Activated CD8-positive, alpha-beta memory T cell treated with anti-CD3 and anti-CD28 coated beads for 36 hours (primary cell): ENCODE data around the gene ABCA5. TPM values are rescaled to one million over a fixed set of nuclear protein-coding genes. Genes with fewer than 3 reads are reported as not detected.
"Not testable (repeated sequence)": the region's sequence is repeated elsewhere in the genome, so short reads cannot be mapped to it uniquely, and the experiment has no call there.

Experiments used
- CTCF ChIA-PET: fragments of 350-600 bp; sonication (Branson Sonifier 250); formaldehyde crosslinking; loops from one replicate; lab custom pipeline; 2021; ENCODE audit warnings: antibody characterized with exemption; lab: Charles Lee
- POLR2A ChIA-PET: fragments of 350-600 bp; sonication (Branson Sonifier 250); formaldehyde crosslinking; loops from one replicate; lab custom pipeline; 2021; ENCODE audit warnings: antibody characterized with exemption; lab: Charles Lee
- total RNA-seq, 2 experiments: library from RNA; stranded (reverse); gene quantifications; one replicate each; pipeline ENCODE4 v1.2.3, GENCODE V29; 2021

Gene ABCA5
- total RNA-seq, 2 experiments from 2014 or later = 11.8 to 12.3 TPM

- ChIA-PET CTCF (no interaction called here), POLR2A (no interaction called here)
These were observed 4.8 kb upstream of the ABCA5 start for GRCh38 chr17:69331756-69332155.

- ChIA-PET POLR2A (interaction anchor here (0.7 to 1.2 kb wide), 3 partner anchors 9 to 88 kb away, joined by 3 to 7 read pairs (median 4); partner anchors contain the start of gene MAP2K6), CTCF (no interaction called here)
These were observed 415 bp downstream of the ABCA5 start for GRCh38 chr17:69326377-69327059.

GRCh38 chr17:69325518-69326376, 1.2 kb downstream of the ABCA5 start:
- CTCF ChIA-PET = no interaction called here
- POLR2A ChIA-PET = no interaction called here

GRCh38 chr17:69323806-69324205, 3.1 kb downstream of the ABCA5 start:
- ChIA-PET POLR2A (no interaction called here), CTCF (no interaction called here)

GRCh38 chr17:69320908-69321238, 6.1 kb downstream of the ABCA5 start:
- ChIA-PET POLR2A (no interaction called here), CTCF (no interaction called here)

- CTCF ChIA-PET = no interaction called here
These were observed 6.6 kb downstream of the ABCA5 start for GRCh38 chr17:69320210-69320907.

GRCh38 chr17:69317625-69318024, 9.3 kb downstream of the ABCA5 start:
- POLR2A ChIA-PET = no interaction called here
- CTCF ChIA-PET = interaction anchor here (0.6 kb wide), 1 partner anchor 63 kb away, joined by 3 read pairs; no protein-coding TSS in a partner anchor

More at GRCh38 chr17:69320210-69320907, 6.6 kb downstream of the ABCA5 start:
- POLR2A ChIA-PET = interaction anchor here (0.6 kb wide), 1 partner anchor 75 kb away, joined by 4 read pairs; no protein-coding TSS in a partner anchor

GRCh38 chr17:69314246-69315065, 12.5 kb downstream of the ABCA5 start:
- CTCF ChIA-PET = no interaction called here
- POLR2A ChIA-PET = interaction anchor here (2.0 kb wide), 1 partner anchor 12 kb away, joined by 7 read pairs; the partner anchor contains the start of gene ABCA5

GRCh38 chr17:69305177-69305576, 21.8 kb downstream of the ABCA5 start:
- POLR2A ChIA-PET = no interaction called here
- CTCF ChIA-PET = no interaction called here

- POLR2A ChIA-PET = no interaction called here
- CTCF ChIA-PET = no interaction called here
These were observed 24.3 kb downstream of the ABCA5 start for GRCh38 chr17:69302682-69303081.

GRCh38 chr17:69300222-69300621, 26.7 kb downstream of the ABCA5 start:
- POLR2A ChIA-PET = no interaction called here
- CTCF ChIA-PET = no interaction called here

GRCh38 chr17:69298120-69298722, 28.7 kb downstream of the ABCA5 start:
- CTCF ChIA-PET, POLR2A ChIA-PET: not testable (repeated sequence)

GRCh38 chr17:69287168-69287567, 39.8 kb downstream of the ABCA5 start:
- ChIA-PET POLR2A (no interaction called here), CTCF (no interaction called here)

- POLR2A ChIA-PET = no interaction called here
- CTCF ChIA-PET = no interaction called here
These were observed 40.7 kb downstream of the ABCA5 start for GRCh38 chr17:69286257-69286656.

GRCh38 chr17:69284646-69285045, 42.3 kb downstream of the ABCA5 start:
- ChIA-PET POLR2A (no interaction called here), CTCF (no interaction called here)

GRCh38 chr17:69282002-69282401, 44.9 kb downstream of the ABCA5 start:
- ChIA-PET POLR2A (no interaction called here), CTCF (no interaction called here)

- POLR2A ChIA-PET, CTCF ChIA-PET: not testable (repeated sequence)
These were observed 50.7 kb downstream of the ABCA5 start for GRCh38 chr17:69276279-69276678.

- ChIA-PET CTCF (no interaction called here), POLR2A (no interaction called here)
These were observed 51.2 kb downstream of the ABCA5 start for GRCh38 chr17:69275751-69276150.

- POLR2A ChIA-PET = no interaction called here
- CTCF ChIA-PET = no interaction called here
These were observed 55.9 kb downstream of the ABCA5 start for GRCh38 chr17:69271023-69271422.
